Activated T-cell treated with anti-CD3 and anti-CD28 coated beads, Interleukin-2, amount 50 U/mL, for 72 hours (primary cell): ENCODE results near the gene SNAP23. TPM values are rescaled to one million over a fixed set of nuclear protein-coding genes. Genes with fewer than 3 reads are reported as not detected.

Experiments used
- ATAC-seq, 2 donors: fragments of 150-1000 bp; cut with Tn5 transposase; replicated peaks in 1 of 2; 2 replicates each; pipeline ENCODE4 v1.10.0; 2021; ENCODE audit warnings: moderate library complexity in 2 of 2, mild to moderate bottlenecking in 1 of 2
- DNase-seq, 2 donors: peaks; one replicate each; pipeline ENCODE4 v3.0.0; 2021 to 2022; ENCODE audit warnings: mixed read lengths in 1 of 2
- H3K27ac Mint-ChIP-seq: one replicate; pipeline ENCODE4 v1.8.0; 2022; ENCODE audit warnings: mild to moderate bottlenecking, moderate library complexity, mixed read lengths
- H3K27me3 Mint-ChIP-seq: one replicate; pipeline ENCODE4 v1.8.0; 2022; ENCODE audit warnings: low read depth, mixed read lengths
- H3K36me3 Mint-ChIP-seq, 2 donors: one replicate each; pipeline ENCODE4 v1.8.0; 2022; ENCODE audit warnings: mixed read lengths in 2 of 2, mild to moderate bottlenecking in 1 of 2; ENCODE audit not compliant: insufficient read depth in 2 of 2
- H3K4me1 Mint-ChIP-seq: one replicate; pipeline ENCODE4 v1.8.0; 2022; ENCODE audit warnings: low read depth, mixed read lengths
- H3K4me3 Mint-ChIP-seq, 2 donors: one replicate each; pipeline ENCODE4 v1.8.0; 2022; ENCODE audit warnings: mild to moderate bottlenecking in 2 of 2, mixed read lengths in 2 of 2, moderate library complexity in 2 of 2
- H3K9me3 Mint-ChIP-seq, 2 donors: one replicate each; pipeline ENCODE4 v1.8.0; 2022; ENCODE audit warnings: mixed read lengths in 2 of 2
- total RNA-seq, 2 donors: library from RNA; stranded (reverse); gene quantifications; one replicate each; pipeline ENCODE4 v1.2.3, GENCODE V29; 2022

The SNAP23 gene
- total RNA-seq, 2 donors from 2014 or later, result 72.0 to 79.7 TPM

- Mint-ChIP-seq H3K36me3 (peaks cover 0 to 2% of the 10 kb centered on the region in 2 donors), H3K27ac (no peak overlapping the region), H3K4me1 (peaks cover 10% of the 10 kb centered on the region), H3K9me3 (no peaks in the 10 kb centered on the region), H3K4me3 (no peak overlapping the region), H3K27me3 (no peaks in the 10 kb centered on the region)
- DNase-seq, result no peak
- ATAC-seq, result no peak
Observed at GRCh38 chr15:42474827-42475226, 20.6 kb upstream of the SNAP23 start.

GRCh38 chr15:42482701-42483100 is 12.7 kb upstream of the SNAP23 start:
- H3K27ac Mint-ChIP-seq, result no peak overlapping the region
- peaks cover 0 to 2% of the 10 kb centered on the region in 2 donors for H3K9me3 Mint-ChIP-seq
- no peaks in the 10 kb centered on the region for H3K27me3 Mint-ChIP-seq
- peaks cover 4 to 12% of the 10 kb centered on the region in 2 donors for H3K36me3 Mint-ChIP-seq
- no peak for ATAC-seq
- H3K4me3 Mint-ChIP-seq, result no peak overlapping the region
- no peak for DNase-seq
- peaks cover 29% of the 10 kb centered on the region for H3K4me1 Mint-ChIP-seq

- ATAC-seq (no peak), DNase-seq (no peak)
- no peak overlapping the region for H3K4me3 Mint-ChIP-seq
- H3K4me1 Mint-ChIP-seq, result peaks cover 36% of the 10 kb centered on the region
- no peaks in the 10 kb centered on the region for H3K27me3 Mint-ChIP-seq
- H3K27ac Mint-ChIP-seq, result no peak overlapping the region
- H3K36me3 Mint-ChIP-seq, result peaks cover 4 to 14% of the 10 kb centered on the region in 2 donors
- peaks cover 0 to 2% of the 10 kb centered on the region in 2 donors for H3K9me3 Mint-ChIP-seq
Observed at GRCh38 chr15:42483677-42484076, 11.8 kb upstream of the SNAP23 start.

GRCh38 chr15:42490291-42490670 is 5.2 kb upstream of the SNAP23 start:
- no peak for ATAC-seq
- Mint-ChIP-seq H3K4me3 (peak overlapping the region; percentile 98 to 100), H3K36me3 (peaks cover 2 to 5% of the 10 kb centered on the region in 2 donors), H3K27me3 (no peaks in the 10 kb centered on the region), H3K27ac (peak overlapping the region; percentile 96), H3K9me3 (no peaks in the 10 kb centered on the region), H3K4me1 (peaks cover 47% of the 10 kb centered on the region)
- no peak for DNase-seq

- Mint-ChIP-seq H3K27me3 (no peaks in the 10 kb centered on the region), H3K27ac (peak within 1 kb of the TSS; percentile 96), H3K36me3 (peaks cover 5% of the 10 kb centered on the region in 2 donors), H3K9me3 (no peaks in the 10 kb centered on the region), H3K4me3 (peak within 1 kb of the TSS; percentile 98 to 100), H3K4me1 (peaks cover 49% of the 10 kb centered on the region)
- DNase-seq, result peak; percentile 89 to 91
- ATAC-seq, result peak; percentile 68 to 70
Observed at GRCh38 chr15:42490671-42491538, 4.5 kb upstream of the SNAP23 start, which contains the start of gene ZNF106. Gene ZNF106, minus strand, starts transcription at chr15:42491141. Its CDS starts 18,852 bp downstream, at chr15:42472289.

- Mint-ChIP-seq H3K36me3 (peaks cover 5% of the 10 kb centered on the region in 2 donors), H3K27me3 (no peaks in the 10 kb centered on the region), H3K4me1 (peaks cover 57% of the 10 kb centered on the region), H3K4me3 (peak overlapping the region; percentile 98 to 100), H3K27ac (peak overlapping the region; percentile 90), H3K9me3 (no peaks in the 10 kb centered on the region)
- no peak for ATAC-seq
- no peak for DNase-seq
Observed at GRCh38 chr15:42491539-42492225, 3.8 kb upstream of the SNAP23 start.

GRCh38 chr15:42493679-42494078 is 1.8 kb upstream of the SNAP23 start:
- ATAC-seq, result no peak
- Mint-ChIP-seq H3K27ac (peak overlapping the region; percentile 86), H3K9me3 (no peaks in the 10 kb centered on the region), H3K4me1 (peaks cover 58% of the 10 kb centered on the region), H3K27me3 (no peaks in the 10 kb centered on the region), H3K36me3 (peaks cover 2 to 5% of the 10 kb centered on the region in 2 donors), H3K4me3 (peak overlapping the region; percentile 7 to 95)
- no peak for DNase-seq

GRCh38 chr15:42494998-42495360 is 455 bp upstream of the SNAP23 start:
- Mint-ChIP-seq H3K4me3 (peak overlapping the region; percentile 86 to 95), H3K4me1 (peaks cover 57% of the 10 kb centered on the region), H3K9me3 (no peaks in the 10 kb centered on the region), H3K27me3 (no peaks in the 10 kb centered on the region), H3K27ac (peak overlapping the region; percentile 86), H3K36me3 (peaks cover 2 to 5% of the 10 kb centered on the region in 2 donors)
- ATAC-seq (no peak), DNase-seq (peak in 1 of 2 donors; percentile 6)

GRCh38 chr15:42498212-42499068 is 3.0 kb downstream of the SNAP23 start:
- H3K27me3 Mint-ChIP-seq, result no peaks in the 10 kb centered on the region
- ATAC-seq, result no peak
- peak overlapping the region in 1 of 2 donors; percentile 2 for H3K4me3 Mint-ChIP-seq
- H3K4me1 Mint-ChIP-seq, result peaks cover 61% of the 10 kb centered on the region
- peak overlapping the region; percentile 79 for H3K27ac Mint-ChIP-seq
- no peak for DNase-seq
- peaks cover 0 to 2% of the 10 kb centered on the region in 2 donors for H3K36me3 Mint-ChIP-seq
- no peaks in the 10 kb centered on the region for H3K9me3 Mint-ChIP-seq

GRCh38 chr15:42499858-42500609 is 4.6 kb downstream of the SNAP23 start:
- Mint-ChIP-seq H3K4me3 (no peak overlapping the region), H3K27ac (no peak overlapping the region), H3K27me3 (no peaks in the 10 kb centered on the region), H3K4me1 (peaks cover 48% of the 10 kb centered on the region), H3K9me3 (no peaks in the 10 kb centered on the region), H3K36me3 (peaks cover 0 to 2% of the 10 kb centered on the region in 2 donors)
- DNase-seq (no peak), ATAC-seq (no peak)

- DNase-seq, result no peak
- Mint-ChIP-seq H3K27me3 (no peaks in the 10 kb centered on the region), H3K9me3 (no peaks in the 10 kb centered on the region), H3K36me3 (peaks cover 0 to 2% of the 10 kb centered on the region in 2 donors), H3K4me3 (no peak overlapping the region), H3K4me1 (peaks cover 30% of the 10 kb centered on the region), H3K27ac (no peak overlapping the region)
- ATAC-seq, result no peak
Observed at GRCh38 chr15:42502477-42502876, 7.0 kb downstream of the SNAP23 start.

GRCh38 chr15:42503825-42504224 is 8.4 kb downstream of the SNAP23 start:
- H3K36me3 Mint-ChIP-seq, result peaks cover 0 to 2% of the 10 kb centered on the region in 2 donors
- no peak overlapping the region for H3K4me3 Mint-ChIP-seq
- DNase-seq (no peak), ATAC-seq (no peak)
- no peaks in the 10 kb centered on the region for H3K27me3 Mint-ChIP-seq
- H3K9me3 Mint-ChIP-seq, result no peaks in the 10 kb centered on the region
- peak overlapping the region; percentile 63 for H3K27ac Mint-ChIP-seq
- peaks cover 19% of the 10 kb centered on the region for H3K4me1 Mint-ChIP-seq
